ENCODE results near the gene SEH1L.

The SEH1L gene

DNA sequence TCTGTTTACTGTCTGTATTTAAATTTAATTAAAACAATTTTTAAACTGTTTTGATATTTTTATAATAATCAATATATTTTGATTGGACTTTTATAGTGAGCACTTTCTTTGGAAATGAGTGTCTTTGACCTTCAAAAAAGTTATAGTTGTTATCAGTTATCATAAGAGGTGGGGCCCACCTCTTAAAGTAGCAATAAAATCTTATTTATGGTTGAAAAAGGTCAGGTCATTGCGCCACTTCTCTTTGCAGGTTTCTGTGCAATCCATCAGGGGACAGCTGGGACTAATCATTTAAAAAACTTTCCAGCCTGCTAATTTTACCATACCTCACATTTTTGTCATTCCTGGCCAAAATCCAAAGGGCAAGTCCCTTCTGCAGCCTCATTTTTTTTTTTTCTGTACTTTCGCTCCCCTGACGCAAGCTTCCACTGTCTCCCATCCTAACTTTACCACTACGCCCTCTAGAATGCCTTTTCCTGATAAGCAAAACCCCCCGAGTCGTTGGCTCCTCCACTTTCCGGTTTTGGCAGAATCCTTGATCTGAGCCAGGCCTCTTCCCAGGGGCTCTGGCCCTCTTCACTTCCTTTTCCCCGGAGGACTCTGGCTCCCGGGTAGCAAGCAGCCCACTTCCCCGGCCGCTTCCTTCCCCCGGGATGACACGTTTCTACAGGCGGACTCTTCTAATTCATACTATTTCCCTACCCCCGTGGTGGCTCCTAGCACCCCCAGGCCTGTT, 1.1 kb upstream of the SEH1L start:
- peaks cover 3% of the 10 kb centered on the region; the same call in 1 of the 2 replicates for H3K9me3 ChIP-seq (ENCODE audit: insufficient read depth, low read depth, low read length)
- H3K27me3 ChIP-seq (ENCODE audit: insufficient read depth, low read length): no peaks in the 10 kb centered on the region
- peak overlapping the region; percentile 39 for H3K9ac ChIP-seq (ENCODE audit: low read depth, low read length)
- peaks cover 10% of the 10 kb centered on the region for H3K36me3 ChIP-seq (ENCODE audit: insufficient read depth, low read length)
- peaks cover 8% of the 10 kb centered on the region; the same call in 1 of the 2 replicates for H3K4me1 ChIP-seq (ENCODE audit: insufficient read depth, low read length)
- H3K27ac ChIP-seq (ENCODE audit: low read depth, low read length): peak overlapping the region; percentile 60; the same call in 1 of the 2 replicates
- peak overlapping the region; percentile 82 for H3K4me3 ChIP-seq (ENCODE audit: low read length)
- 6% methylated on average over 15 of the region's 15 CpGs for WGBS

DNA sequence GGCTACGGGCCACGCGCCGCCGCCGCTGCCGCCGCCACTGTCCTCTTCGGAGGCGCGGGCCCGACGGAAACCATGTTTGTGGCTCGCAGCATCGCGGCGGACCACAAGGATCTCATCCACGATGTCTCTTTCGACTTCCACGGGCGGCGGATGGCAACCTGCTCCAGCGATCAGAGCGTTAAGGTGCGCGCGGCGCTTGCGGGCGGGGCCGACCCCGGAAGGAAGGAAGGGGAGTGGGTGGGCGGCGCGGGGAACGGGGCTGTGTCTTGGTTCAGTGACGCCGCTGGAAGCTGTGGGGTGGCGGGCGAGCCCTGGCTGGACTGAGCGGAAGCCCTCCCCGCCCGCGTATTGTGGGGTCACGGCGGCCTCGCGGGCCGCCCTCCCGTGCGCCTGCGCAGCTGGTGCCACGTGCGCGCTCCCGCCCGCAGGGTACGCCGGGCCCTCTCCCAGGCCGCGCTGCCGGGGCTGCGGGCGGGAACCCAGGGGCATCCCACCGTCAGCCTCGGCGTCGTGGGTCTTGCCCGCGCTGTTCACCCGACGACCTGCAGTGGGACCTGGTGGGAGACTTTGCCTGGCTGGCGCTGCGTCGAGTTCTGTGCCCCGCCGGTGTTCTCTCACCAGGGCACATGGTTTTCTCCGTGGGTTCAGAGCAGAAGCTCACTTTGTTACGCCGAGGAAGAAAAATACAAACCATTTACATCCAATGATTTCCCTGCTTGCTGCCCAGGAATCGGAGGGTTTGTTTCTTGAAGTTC, 416 bp downstream of the SEH1L start:
- Histone ChIP-seq H3K27me3 (ENCODE audit: insufficient read depth, low read length) (no peaks in the 10 kb centered on the region), H3K27ac (ENCODE audit: low read depth, low read length) (peak overlapping the region; percentile 99), H3K4me3 (ENCODE audit: low read length) (peak overlapping the region; percentile 90), H3K36me3 (ENCODE audit: insufficient read depth, low read length) (peaks cover 20% of the 10 kb centered on the region), H3K9ac (ENCODE audit: low read depth, low read length) (peak overlapping the region; percentile 95), H3K4me1 (ENCODE audit: insufficient read depth, low read length) (peaks cover 8% of the 10 kb centered on the region; the same call in 1 of the 2 replicates), H3K9me3 (ENCODE audit: insufficient read depth, low read depth, low read length) (peaks cover 3% of the 10 kb centered on the region; the same call in 1 of the 2 replicates)
- WGBS: 2% methylated on average over 81 of the region's 81 CpGs

DNA sequence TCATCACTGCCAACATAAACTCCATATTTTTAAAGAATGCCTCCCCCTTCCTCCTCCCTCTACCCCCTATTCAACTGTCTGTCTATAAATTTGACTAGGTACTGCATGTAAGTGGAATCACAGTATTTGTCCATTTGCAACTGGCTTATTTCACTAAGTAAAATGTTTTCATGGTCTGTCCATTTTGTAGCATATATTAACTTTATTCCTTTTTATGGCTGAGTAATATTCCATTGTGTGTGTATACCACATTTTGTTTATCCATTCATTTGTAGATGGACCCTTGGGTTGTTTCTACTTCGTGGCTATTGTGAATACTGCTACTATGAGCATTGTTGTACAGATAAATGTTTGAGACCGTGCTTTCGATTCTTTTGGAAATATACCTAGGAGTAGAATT, 10.7 kb downstream of the SEH1L start:
- Histone ChIP-seq H3K27me3 (ENCODE audit: insufficient read depth, low read length) (no peaks in the 10 kb centered on the region), H3K4me1 (ENCODE audit: insufficient read depth, low read length) (no peaks in the 10 kb centered on the region), H3K9me3 (ENCODE audit: insufficient read depth, low read depth, low read length) (no peaks in the 10 kb centered on the region), H3K4me3 (ENCODE audit: low read length) (no peak overlapping the region), H3K36me3 (ENCODE audit: insufficient read depth, low read length) (peaks cover 80% of the 10 kb centered on the region), H3K27ac (ENCODE audit: low read depth, low read length) (no peak overlapping the region), H3K9ac (ENCODE audit: low read depth, low read length) (no peak overlapping the region)
- 96% methylated on average over 3 of the region's 3 CpGs for WGBS

DNA sequence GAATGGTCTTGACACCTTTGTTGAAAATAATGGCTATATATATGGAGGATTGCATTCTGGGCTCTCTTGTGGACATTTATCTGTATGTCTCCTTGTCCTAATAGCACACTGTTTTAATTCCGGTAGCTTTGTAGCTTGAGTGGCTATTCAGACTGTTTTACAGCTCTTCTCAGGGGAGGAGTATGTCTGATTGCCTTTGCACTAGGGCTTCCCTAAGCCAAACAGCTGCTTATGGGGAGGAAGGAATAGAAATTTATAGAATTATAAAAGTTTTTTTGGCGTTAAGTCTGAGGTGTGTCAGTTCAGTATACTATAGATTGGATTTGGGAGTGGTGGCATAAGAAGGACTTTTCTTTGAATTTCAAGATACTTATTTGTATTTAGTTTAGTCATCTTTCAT, 12.6 kb downstream of the SEH1L start:
- Histone ChIP-seq H3K4me1 (ENCODE audit: insufficient read depth, low read length) (no peaks in the 10 kb centered on the region), H3K9me3 (ENCODE audit: insufficient read depth, low read depth, low read length) (no peaks in the 10 kb centered on the region), H3K4me3 (ENCODE audit: low read length) (no peak overlapping the region), H3K27me3 (ENCODE audit: insufficient read depth, low read length) (no peaks in the 10 kb centered on the region), H3K9ac (ENCODE audit: low read depth, low read length) (no peak overlapping the region), H3K36me3 (ENCODE audit: insufficient read depth, low read length) (peaks cover 83% of the 10 kb centered on the region), H3K27ac (ENCODE audit: low read depth, low read length) (no peak overlapping the region)
- WGBS: 92% methylated on average over 2 of the region's 2 CpGs

DNA sequence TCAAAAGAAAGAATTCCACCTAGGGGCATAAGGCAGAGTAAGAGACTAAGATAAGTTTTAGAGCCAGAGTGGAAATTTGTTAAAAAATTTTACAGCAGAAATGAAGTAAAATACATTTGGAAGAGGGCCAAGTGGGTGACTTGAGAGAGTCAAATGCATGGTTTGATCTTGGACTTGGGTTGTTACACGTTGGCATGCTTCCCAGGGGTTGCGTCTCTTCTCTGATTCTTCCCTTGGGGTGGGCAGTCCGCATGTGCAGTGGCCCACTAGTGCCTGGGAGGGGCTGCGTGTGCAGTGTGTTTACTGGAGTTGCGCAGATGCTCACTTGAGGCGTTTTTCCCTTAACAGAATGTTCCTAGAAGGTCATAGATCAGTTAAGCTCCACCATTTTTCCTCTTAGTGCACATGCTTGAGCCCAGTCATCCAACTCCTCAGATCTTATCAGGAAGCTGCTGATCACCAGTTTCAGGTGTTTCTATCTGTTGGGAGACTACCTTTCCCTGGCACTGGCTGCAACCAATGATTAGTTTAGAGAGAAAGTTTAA, 13.1 kb downstream of the SEH1L start:
- WGBS: 92% methylated on average over 6 of the region's 6 CpGs
- Histone ChIP-seq H3K9me3 (ENCODE audit: insufficient read depth, low read depth, low read length) (no peaks in the 10 kb centered on the region), H3K4me3 (ENCODE audit: low read length) (no peak overlapping the region), H3K27me3 (ENCODE audit: insufficient read depth, low read length) (no peaks in the 10 kb centered on the region), H3K9ac (ENCODE audit: low read depth, low read length) (no peak overlapping the region), H3K36me3 (ENCODE audit: insufficient read depth, low read length) (peaks cover 83% of the 10 kb centered on the region), H3K4me1 (ENCODE audit: insufficient read depth, low read length) (no peaks in the 10 kb centered on the region), H3K27ac (ENCODE audit: low read depth, low read length) (no peak overlapping the region)

DNA sequence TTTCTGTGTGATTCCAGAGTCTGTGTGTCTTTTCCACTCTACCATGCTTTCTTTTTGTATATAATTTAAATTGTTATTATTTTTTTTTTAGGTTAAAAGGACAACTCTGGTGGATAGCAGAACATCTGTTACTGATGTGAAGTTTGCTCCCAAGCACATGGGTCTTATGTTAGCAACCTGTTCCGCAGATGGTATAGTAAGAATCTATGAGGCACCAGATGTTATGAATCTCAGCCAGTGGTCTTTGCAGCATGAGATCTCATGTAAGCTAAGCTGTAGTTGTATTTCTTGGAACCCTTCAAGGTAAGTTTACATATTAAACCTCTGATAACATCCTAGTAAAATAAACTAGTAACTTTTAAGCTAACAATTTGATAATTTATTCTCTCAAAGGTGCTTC, 15.3 kb downstream of the SEH1L start:
- no peaks in the 10 kb centered on the region for H3K4me1 ChIP-seq (ENCODE audit: insufficient read depth, low read length)
- H3K27ac ChIP-seq (ENCODE audit: low read depth, low read length): no peak overlapping the region
- no peak overlapping the region for H3K4me3 ChIP-seq (ENCODE audit: low read length)
- no peak overlapping the region for H3K9ac ChIP-seq (ENCODE audit: low read depth, low read length)
- H3K27me3 ChIP-seq (ENCODE audit: insufficient read depth, low read length): no peaks in the 10 kb centered on the region
- no peaks in the 10 kb centered on the region for H3K9me3 ChIP-seq (ENCODE audit: insufficient read depth, low read depth, low read length)
- peaks cover 88% of the 10 kb centered on the region for H3K36me3 ChIP-seq (ENCODE audit: insufficient read depth, low read length)
- 98% methylated on average over 1 of the region's 1 CpG for WGBS

DNA sequence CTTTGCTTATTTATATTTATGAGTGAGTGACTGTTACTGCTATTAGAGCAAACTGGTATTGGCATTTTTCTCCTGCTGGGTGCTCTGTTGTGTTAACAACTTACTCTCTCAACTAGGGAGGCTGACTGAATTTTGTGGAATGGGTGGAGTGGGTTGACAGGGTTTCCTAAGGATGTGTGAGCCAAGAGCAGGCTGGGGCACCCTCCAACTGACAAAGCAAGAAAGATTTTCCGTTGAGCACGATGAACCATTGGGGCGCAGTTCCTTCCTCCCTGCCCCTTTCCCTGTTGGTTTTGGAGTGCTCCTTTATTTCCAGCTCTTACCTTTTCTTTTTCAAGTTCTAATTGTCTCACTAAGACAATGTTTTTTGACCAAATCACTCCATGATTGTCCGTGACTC, 20.3 kb downstream of the SEH1L start:
- no peak overlapping the region for H3K9ac ChIP-seq (ENCODE audit: low read depth, low read length)
- H3K4me1 ChIP-seq (ENCODE audit: insufficient read depth, low read length): no peaks in the 10 kb centered on the region
- H3K36me3 ChIP-seq (ENCODE audit: insufficient read depth, low read length): peaks cover 84% of the 10 kb centered on the region
- no peaks in the 10 kb centered on the region for H3K9me3 ChIP-seq (ENCODE audit: insufficient read depth, low read depth, low read length)
- H3K4me3 ChIP-seq (ENCODE audit: low read length): no peak overlapping the region
- no peak overlapping the region for H3K27ac ChIP-seq (ENCODE audit: low read depth, low read length)
- 82% methylated on average over 4 of the region's 4 CpGs for WGBS
- H3K27me3 ChIP-seq (ENCODE audit: insufficient read depth, low read length): no peaks in the 10 kb centered on the region

DNA sequence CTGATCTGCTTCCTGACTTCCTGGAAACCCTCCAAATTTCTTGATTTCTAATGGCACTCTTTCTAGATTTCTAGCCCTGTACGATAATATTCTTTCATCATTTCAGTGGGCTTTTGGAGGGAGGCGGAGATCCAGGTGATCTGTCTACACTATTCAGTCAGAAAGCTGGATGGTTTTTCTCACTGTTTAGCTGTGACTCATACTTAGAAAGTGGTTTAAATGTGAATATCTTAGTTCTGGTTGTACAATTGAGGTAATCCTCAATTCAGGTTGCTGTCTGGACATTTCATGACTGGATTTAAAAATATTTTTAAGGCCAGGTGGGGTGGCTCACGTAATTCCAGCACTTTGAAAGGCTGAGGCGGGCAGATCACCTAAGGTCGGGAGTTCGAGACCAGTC, 20.8 kb downstream of the SEH1L start:
- Histone ChIP-seq H3K27me3 (ENCODE audit: insufficient read depth, low read length) (no peaks in the 10 kb centered on the region), H3K36me3 (ENCODE audit: insufficient read depth, low read length) (peaks cover 83% of the 10 kb centered on the region), H3K9ac (ENCODE audit: low read depth, low read length) (no peak overlapping the region), H3K9me3 (ENCODE audit: insufficient read depth, low read depth, low read length) (no peaks in the 10 kb centered on the region), H3K4me1 (ENCODE audit: insufficient read depth, low read length) (no peaks in the 10 kb centered on the region), H3K27ac (ENCODE audit: low read depth, low read length) (no peak overlapping the region), H3K4me3 (ENCODE audit: low read length) (no peak overlapping the region)
- 99% methylated on average over 5 of the region's 6 CpGs for WGBS

DNA sequence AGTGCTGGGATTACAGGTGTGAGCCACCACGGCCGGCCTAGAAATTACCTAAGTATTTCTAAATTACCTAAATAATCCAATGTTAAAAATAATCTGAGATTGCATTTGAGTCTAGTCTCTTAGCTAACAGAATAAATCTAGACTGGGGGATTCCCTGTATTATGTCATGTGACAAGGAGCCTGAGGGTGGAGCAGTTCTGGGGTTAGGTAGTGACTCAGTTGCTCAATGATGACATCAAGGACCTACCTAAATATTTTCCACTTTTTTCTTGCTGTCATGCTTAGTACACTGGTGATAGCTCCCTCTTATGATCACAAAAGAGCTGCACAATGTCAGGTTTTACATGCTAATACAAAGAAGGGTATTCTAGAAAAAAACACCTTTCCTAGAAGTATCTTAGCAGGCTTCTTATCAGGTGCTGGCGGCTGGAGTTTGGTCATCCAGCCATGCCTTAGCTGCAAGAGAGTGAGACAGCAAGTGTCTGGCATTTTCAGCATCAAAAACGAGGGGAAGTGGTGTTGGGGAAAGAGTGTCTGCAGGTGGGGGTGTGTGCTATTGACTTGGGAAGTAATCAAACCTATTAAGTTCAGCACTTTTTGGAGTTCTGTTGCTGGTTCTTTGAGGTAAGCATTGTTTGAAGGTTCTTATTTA, 25.9 kb downstream of the SEH1L start:
- Histone ChIP-seq H3K27me3 (ENCODE audit: insufficient read depth, low read length) (no peaks in the 10 kb centered on the region), H3K27ac (ENCODE audit: low read depth, low read length) (no peak overlapping the region), H3K9ac (ENCODE audit: low read depth, low read length) (no peak overlapping the region), H3K9me3 (ENCODE audit: insufficient read depth, low read depth, low read length) (peaks cover 5% of the 10 kb centered on the region; the same call in 1 of the 2 replicates), H3K36me3 (ENCODE audit: insufficient read depth, low read length) (peaks cover 82% of the 10 kb centered on the region), H3K4me3 (ENCODE audit: low read length) (no peak overlapping the region), H3K4me1 (ENCODE audit: insufficient read depth, low read length) (no peaks in the 10 kb centered on the region)
- WGBS: 89% methylated on average over 4 of the region's 4 CpGs

DNA sequence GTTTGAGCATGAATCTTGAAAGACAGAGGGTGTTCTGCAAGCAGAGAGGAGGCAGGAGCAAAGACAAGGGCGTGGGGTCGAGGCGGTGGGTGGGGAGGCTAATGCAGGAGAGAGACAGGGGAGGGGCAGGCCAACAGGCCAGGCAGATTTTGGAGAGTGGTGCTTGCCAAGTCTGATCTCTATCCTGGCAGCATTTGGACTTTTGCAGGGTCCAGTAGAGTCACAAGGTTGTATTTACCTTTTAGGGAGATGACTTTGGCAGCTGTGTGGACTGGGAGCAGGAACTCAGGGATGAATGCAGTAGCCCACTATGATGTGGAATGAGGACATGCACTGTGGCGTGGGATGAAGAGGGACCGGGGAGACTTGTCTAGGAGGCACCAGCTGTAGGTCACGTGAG, 27.7 kb downstream of the SEH1L start:
- no peaks in the 10 kb centered on the region for H3K27me3 ChIP-seq (ENCODE audit: insufficient read depth, low read length)
- H3K4me1 ChIP-seq (ENCODE audit: insufficient read depth, low read length): no peaks in the 10 kb centered on the region
- H3K9me3 ChIP-seq (ENCODE audit: insufficient read depth, low read depth, low read length): peaks cover 7% of the 10 kb centered on the region; the same call in 1 of the 2 replicates
- H3K9ac ChIP-seq (ENCODE audit: low read depth, low read length): no peak overlapping the region
- no peak overlapping the region for H3K4me3 ChIP-seq (ENCODE audit: low read length)
- H3K36me3 ChIP-seq (ENCODE audit: insufficient read depth, low read length): peaks cover 77% of the 10 kb centered on the region
- WGBS: 94% methylated on average over 6 of the region's 6 CpGs
- H3K27ac ChIP-seq (ENCODE audit: low read depth, low read length): no peak overlapping the region

DNA sequence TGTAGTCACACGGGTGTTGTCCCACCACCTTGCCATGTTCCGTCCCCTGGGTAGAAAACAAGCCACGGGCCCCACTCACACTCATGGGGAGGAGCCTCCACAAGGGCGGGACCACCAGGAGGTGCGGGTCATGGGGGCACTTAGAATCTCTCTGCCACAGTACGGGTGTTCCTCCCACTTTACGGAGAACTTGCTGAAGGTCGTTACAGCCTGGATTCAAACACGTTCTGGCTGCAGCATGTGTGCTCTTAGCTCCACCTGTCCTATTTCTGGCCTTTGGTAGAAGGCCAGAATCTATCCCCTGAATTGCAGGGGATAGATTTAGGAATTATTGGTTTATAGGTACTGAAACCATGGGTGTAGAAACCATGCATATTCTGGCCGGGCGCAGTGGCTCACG, 28.5 kb downstream of the SEH1L start:
- WGBS: 90% methylated on average over 12 of the region's 12 CpGs
- no peak overlapping the region for H3K27ac ChIP-seq (ENCODE audit: low read depth, low read length)
- H3K27me3 ChIP-seq (ENCODE audit: insufficient read depth, low read length): no peaks in the 10 kb centered on the region
- H3K9me3 ChIP-seq (ENCODE audit: insufficient read depth, low read depth, low read length): peaks cover 7% of the 10 kb centered on the region; the same call in 1 of the 2 replicates
- no peak overlapping the region for H3K4me3 ChIP-seq (ENCODE audit: low read length)
- peaks cover 68% of the 10 kb centered on the region for H3K36me3 ChIP-seq (ENCODE audit: insufficient read depth, low read length)
- H3K9ac ChIP-seq (ENCODE audit: low read depth, low read length): no peak overlapping the region
- no peaks in the 10 kb centered on the region for H3K4me1 ChIP-seq (ENCODE audit: insufficient read depth, low read length)

All from HUES64 (cell line).